Measurements from ENCODE around the gene PRDM10. TPM values are rescaled to one million over a fixed set of nuclear protein-coding genes. Genes with fewer than 3 reads are reported as not detected.

PRDM10 gene
- total RNA-seq, 1 donor from 2014 or later: 15.8 TPM

GRCh38 chr11:129933262-129933661, 69.4 kb downstream of the PRDM10 start:
- TF ChIP-seq CTCF (IDR thresholded peaks at IDR 0.05; ENCODE audit: unreplicated experiment): no peak
- Mint-ChIP-seq H3K27me3 (ENCODE audit: unreplicated experiment) (no peaks in the 10 kb centered on the region), H3K4me3 (ENCODE audit: unreplicated experiment) (no peak overlapping the region), H3K27ac (ENCODE audit: unreplicated experiment) (no peak overlapping the region), H3K9me3 (ENCODE audit: unreplicated experiment) (no peaks in the 10 kb centered on the region), H3K36me3 (ENCODE audit: low read depth, unreplicated experiment) (peaks cover 23% of the 10 kb centered on the region), H3K4me1 (ENCODE audit: unreplicated experiment) (peaks cover 7% of the 10 kb centered on the region)
- no peak for DNase-seq (ENCODE audit: low spot score)

- no peaks in the 10 kb centered on the region for H3K9me3 Mint-ChIP-seq (ENCODE audit: unreplicated experiment)
- H3K4me3 Mint-ChIP-seq (ENCODE audit: unreplicated experiment): no peak overlapping the region
- H3K36me3 Mint-ChIP-seq (ENCODE audit: low read depth, unreplicated experiment): peaks cover 23% of the 10 kb centered on the region
- no peak for DNase-seq (ENCODE audit: low spot score)
- no peaks in the 10 kb centered on the region for H3K27me3 Mint-ChIP-seq (ENCODE audit: unreplicated experiment)
- no peak overlapping the region for H3K27ac Mint-ChIP-seq (ENCODE audit: unreplicated experiment)
- no peak for TF ChIP-seq CTCF (IDR thresholded peaks at IDR 0.05; ENCODE audit: unreplicated experiment)
- H3K4me1 Mint-ChIP-seq (ENCODE audit: unreplicated experiment): peaks cover 2% of the 10 kb centered on the region
These were observed 70.1 kb downstream of the PRDM10 start for GRCh38 chr11:129932381-129933067.

- Mint-ChIP-seq H3K36me3 (ENCODE audit: low read depth, unreplicated experiment) (peaks cover 23% of the 10 kb centered on the region), H3K27ac (ENCODE audit: unreplicated experiment) (no peak overlapping the region), H3K27me3 (ENCODE audit: unreplicated experiment) (no peaks in the 10 kb centered on the region), H3K9me3 (ENCODE audit: unreplicated experiment) (no peaks in the 10 kb centered on the region), H3K4me3 (ENCODE audit: unreplicated experiment) (no peak overlapping the region), H3K4me1 (ENCODE audit: unreplicated experiment) (peaks cover 1% of the 10 kb centered on the region)
- DNase-seq (ENCODE audit: low spot score): no peak
- no peak for TF ChIP-seq CTCF (IDR thresholded peaks at IDR 0.05; ENCODE audit: unreplicated experiment)
These were observed 71.9 kb downstream of the PRDM10 start for GRCh38 chr11:129930743-129931142.

GRCh38 chr11:129930296-129930695, 72.3 kb downstream of the PRDM10 start:
- H3K9me3 Mint-ChIP-seq (ENCODE audit: unreplicated experiment): no peaks in the 10 kb centered on the region

More at GRCh38 chr11:129930296-129930695, 72.3 kb downstream of the PRDM10 start:
- no peak for TF ChIP-seq CTCF (IDR thresholded peaks at IDR 0.05; ENCODE audit: unreplicated experiment)
- DNase-seq (ENCODE audit: low spot score): no peak
- Mint-ChIP-seq H3K27me3 (ENCODE audit: unreplicated experiment) (no peaks in the 10 kb centered on the region), H3K4me3 (ENCODE audit: unreplicated experiment) (no peak overlapping the region), H3K27ac (ENCODE audit: unreplicated experiment) (no peak overlapping the region), H3K4me1 (ENCODE audit: unreplicated experiment) (no peaks in the 10 kb centered on the region), H3K36me3 (ENCODE audit: low read depth, unreplicated experiment) (peaks cover 23% of the 10 kb centered on the region)

Data from endothelial cell (in vitro differentiated cells).